ENCODE data around the gene KRTAP5-5.
A peak's percentile ranks its signal among the peaks of the same experiment; 100 is the strongest.
"Not testable (repeated sequence)": the region's sequence is repeated elsewhere in the genome, so short reads cannot be mapped to it uniquely, and the experiment has no call there.

The KRTAP5-5 gene

GRCh38 chr11:1642288-1643145 is 12.9 kb downstream of the KRTAP5-5 start:
- DNase-seq (ENCODE audit: low read depth), result no peak

DNA sequence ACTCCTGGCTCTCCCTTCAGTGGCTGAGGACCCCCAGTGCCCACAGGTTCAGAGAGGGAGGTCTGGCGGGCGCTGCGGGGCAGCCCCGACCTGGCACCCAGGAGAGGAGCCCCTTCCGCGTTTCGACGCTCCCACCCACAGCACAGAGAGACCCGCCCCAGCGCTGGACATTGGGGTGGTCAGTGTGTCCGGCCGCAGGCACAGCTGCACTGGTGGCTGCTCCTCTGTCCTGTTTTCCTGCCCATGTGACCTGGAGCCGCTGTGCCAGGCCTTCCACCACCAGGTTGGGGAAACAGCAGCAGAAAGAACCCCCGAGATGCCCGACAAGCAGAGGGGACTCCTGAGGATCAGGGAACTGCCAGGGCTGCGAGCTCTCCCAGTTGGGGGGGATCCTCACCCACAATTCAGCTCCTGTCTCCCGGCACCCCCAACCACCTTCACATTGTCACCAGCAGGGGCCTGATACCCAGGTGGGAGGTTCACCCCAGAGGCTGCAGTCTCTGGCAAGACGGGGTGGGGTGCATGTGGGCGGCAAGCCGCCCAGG is 13.6 kb downstream of the KRTAP5-5 start:
- DNase-seq (ENCODE audit: low read depth), result no peak

GRCh38 chr11:1644601-1645356 is 15.2 kb downstream of the KRTAP5-5 start:
- DNase-seq (ENCODE audit: low read depth), result no peak

- no peak for DNase-seq (ENCODE audit: low read depth)
Observed at GRCh38 chr11:1645357-1645821, 15.8 kb downstream of the KRTAP5-5 start.

GRCh38 chr11:1646540-1646939 is 17.0 kb downstream of the KRTAP5-5 start:
- not testable (repeated sequence) for DNase-seq (ENCODE audit: low read depth)

GRCh38 chr11:1647901-1648652 is 18.5 kb downstream of the KRTAP5-5 start:
- DNase-seq (ENCODE audit: low read depth), result no peak

DNA sequence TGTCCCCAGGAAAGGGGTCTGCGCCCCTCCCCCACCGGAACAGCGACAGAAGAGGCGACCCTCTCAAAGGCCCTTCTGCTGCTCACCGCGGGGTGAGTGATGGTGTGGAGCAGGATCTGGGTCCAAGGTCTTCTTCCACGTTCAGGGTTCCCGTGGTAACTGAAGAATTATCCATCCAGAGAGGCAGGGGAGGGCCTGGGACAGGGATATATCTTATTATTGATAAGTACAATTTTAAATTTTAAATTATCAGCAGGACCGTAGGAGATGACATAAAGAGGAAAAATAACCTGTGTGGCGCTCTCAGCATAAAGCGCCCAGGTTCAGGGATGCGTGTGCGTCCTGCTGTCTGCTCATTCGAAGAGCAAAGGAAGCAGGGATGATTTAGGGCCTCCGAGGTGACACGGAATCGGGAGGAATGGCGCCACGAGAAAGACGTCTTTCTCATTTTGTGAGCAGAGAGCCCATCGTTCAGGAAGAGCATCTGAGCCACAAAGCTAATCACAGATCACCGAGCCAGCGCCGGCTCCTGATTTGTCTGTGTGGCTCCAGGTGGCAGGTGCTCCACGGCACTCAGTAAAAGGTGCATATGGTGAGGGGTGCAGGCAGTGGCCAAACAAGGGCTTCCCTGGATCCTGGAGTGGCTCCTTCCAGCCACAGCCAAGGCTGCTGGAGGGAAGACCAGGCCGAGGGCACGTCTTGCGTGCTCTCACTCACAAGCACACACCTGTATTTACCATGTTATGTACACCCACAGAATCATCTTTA is 19.3 kb downstream of the KRTAP5-5 start:
- no peak for DNase-seq (ENCODE audit: low read depth)

- DNase-seq (ENCODE audit: low read depth), result no peak
Observed at GRCh38 chr11:1650034-1650917, 20.7 kb downstream of the KRTAP5-5 start.

GRCh38 chr11:1650918-1651262 is 21.3 kb downstream of the KRTAP5-5 start:
- no peak for DNase-seq (ENCODE audit: low read depth)

DNA sequence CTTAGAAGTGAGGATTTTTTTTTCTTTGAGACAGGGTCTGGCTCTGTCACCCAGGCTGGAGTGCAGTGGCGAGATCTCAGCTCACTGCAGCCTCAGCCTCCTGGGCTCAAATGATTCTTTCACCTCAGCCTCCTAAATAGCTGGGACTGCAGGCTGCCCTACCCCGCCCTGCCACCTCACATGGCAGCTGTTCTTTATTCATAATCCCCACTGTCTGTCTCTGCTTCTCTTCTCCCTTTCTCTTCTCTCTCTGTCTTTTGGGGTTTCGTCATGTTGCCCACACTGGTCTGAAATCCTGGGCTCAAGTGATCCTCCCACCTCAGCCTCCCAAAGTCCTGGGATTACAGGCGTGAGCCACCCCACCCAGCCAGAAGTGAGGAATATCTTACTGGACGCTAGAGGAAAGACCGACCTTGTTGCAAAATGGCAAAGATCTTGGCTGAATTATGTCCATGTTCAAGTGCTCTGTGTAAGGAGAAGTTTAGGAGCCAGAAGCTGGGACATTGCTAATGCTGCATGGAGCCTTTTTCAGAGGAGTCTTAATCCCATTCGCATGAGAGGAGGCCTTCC is 21.9 kb downstream of the KRTAP5-5 start:
- DNase-seq (ENCODE audit: low read depth), result no peak

DNA sequence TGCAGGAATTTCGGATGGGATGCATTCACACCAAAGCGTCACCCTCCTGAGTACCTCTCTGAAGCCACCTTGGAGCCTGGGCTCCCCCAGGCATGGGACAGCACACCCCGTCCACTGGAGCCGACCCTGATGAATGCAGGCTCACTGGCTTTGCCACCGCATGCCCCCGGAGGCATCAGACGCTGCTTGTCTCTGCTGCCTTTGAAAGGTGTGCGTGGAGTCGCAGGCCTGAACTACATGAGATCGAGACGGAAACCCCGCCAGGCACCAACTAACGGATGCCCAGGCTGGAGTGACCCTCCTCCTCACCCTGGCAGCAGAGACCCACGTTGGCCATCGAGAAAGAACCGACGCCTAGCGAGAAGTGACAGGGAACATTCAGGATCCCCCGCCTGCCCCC is 22.5 kb downstream of the KRTAP5-5 start:
- DNase-seq (ENCODE audit: low read depth), result no peak

GRCh38 chr11:1652442-1652770 is 22.8 kb downstream of the KRTAP5-5 start:
- no peak for DNase-seq (ENCODE audit: low read depth)

- DNase-seq (ENCODE audit: low read depth), result peak; percentile 56
Observed at GRCh38 chr11:1652771-1653540, 23.4 kb downstream of the KRTAP5-5 start.

GRCh38 chr11:1653541-1654387 is 24.2 kb downstream of the KRTAP5-5 start:
- DNase-seq (ENCODE audit: low read depth), result no peak

DNA sequence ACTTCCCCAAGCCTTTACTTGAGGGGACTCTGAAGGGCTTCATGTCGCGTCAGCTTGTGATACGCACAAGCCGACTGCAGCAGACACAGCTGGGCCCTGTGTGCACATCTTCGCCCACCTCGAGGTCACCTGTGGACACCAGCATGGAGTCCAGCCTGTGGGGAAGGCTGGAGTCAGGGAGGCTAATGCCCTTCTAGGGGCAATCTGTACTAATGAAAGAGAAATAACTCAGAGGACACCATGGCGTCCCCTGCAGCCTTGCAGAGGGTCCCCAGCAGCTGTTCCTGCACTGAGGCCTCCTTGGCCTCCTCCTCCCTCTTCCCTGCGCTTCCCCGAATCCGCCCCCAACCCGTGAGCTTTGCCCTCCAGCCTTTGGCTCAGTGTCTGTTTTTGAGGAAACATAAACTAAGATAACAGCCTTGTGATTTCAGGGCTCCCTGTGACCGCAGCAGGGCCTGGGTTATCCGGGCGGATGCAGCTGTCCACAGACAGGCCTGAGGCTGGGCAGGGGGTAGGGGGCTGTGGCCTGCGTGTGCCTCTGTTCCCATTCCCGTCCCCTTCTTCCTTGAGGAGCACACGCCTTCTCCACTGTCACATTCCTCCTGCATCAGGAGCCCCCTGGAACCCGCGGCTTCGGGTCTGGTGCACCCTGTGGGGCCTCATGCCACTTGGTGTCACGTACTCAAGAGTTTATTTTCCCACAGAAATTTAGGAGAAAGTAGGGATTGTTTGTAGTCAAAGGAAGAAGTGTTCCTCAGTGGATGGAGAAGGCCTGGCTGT is 25.0 kb downstream of the KRTAP5-5 start:
- no peak for DNase-seq (ENCODE audit: low read depth)

GRCh38 chr11:1655168-1656060 is 25.8 kb downstream of the KRTAP5-5 start:
- DNase-seq (ENCODE audit: low read depth), result no peak

GRCh38 chr11:1656061-1656441 is 26.5 kb downstream of the KRTAP5-5 start:
- no peak for DNase-seq (ENCODE audit: low read depth)

All from stimulated activated CD8-positive, alpha-beta memory T cell treated with anti-CD3 and anti-CD28 coated beads, Interleukin-12 subunit alpha, Interleukin-12 subunit beta, amount 100 ng/mL, for 4 hours (primary cell).